Ishikawa (cell line): ENCODE results near the gene GRAMD4.

Source experiments
- CEBPB ChIP-seq: IDR thresholded peaks from 2 replicates; pipeline ENCODE4 v1.6.1; 2012
- CREB1 ChIP-seq: IDR thresholded peaks from 2 replicates; pipeline ENCODE4 v1.6.1; 2012; ENCODE audit warnings: low read depth
- EGR1 ChIP-seq: IDR thresholded peaks from 2 replicates; pipeline ENCODE4 v1.6.1; 2012
- EP300 ChIP-seq: IDR thresholded peaks from 2 replicates; pipeline ENCODE4 v1.6.1; 2012; ENCODE audit warnings: borderline replicate concordance
- FOXM1 ChIP-seq: IDR thresholded peaks from 2 replicates; pipeline ENCODE4 v1.6.1; 2012; ENCODE audit warnings: low read depth, borderline replicate concordance
- NFIC ChIP-seq: IDR thresholded peaks from 2 replicates; pipeline ENCODE4 v1.6.1; 2012
- RAD21 ChIP-seq: IDR thresholded peaks from 2 replicates; pipeline ENCODE4 v1.6.1; 2012; ENCODE audit warnings: low read depth
- TAF1 ChIP-seq: IDR thresholded peaks from 2 replicates; pipeline ENCODE4 v1.6.1; 2012; ENCODE audit warnings: low read depth, mild to moderate bottlenecking
- TCF12 ChIP-seq: IDR thresholded peaks from 2 replicates; pipeline ENCODE4 v1.6.1; 2012; ENCODE audit warnings: low read depth
- TEAD4 ChIP-seq: IDR thresholded peaks from 2 replicates; pipeline ENCODE4 v1.6.1; 2012
- YY1 ChIP-seq: IDR thresholded peaks from 2 replicates; pipeline ENCODE4 v1.6.1; 2012; ENCODE audit warnings: low read depth
- ZBTB7A ChIP-seq: IDR thresholded peaks from 2 replicates; pipeline ENCODE4 v1.6.1; 2012; ENCODE audit warnings: low read depth
- TF ChIP-seq, protein P1 (sequence below): IDR thresholded peaks from 2 replicates; pipeline ENCODE4 v1.6.1; 2012
- TF ChIP-seq, protein P2 (sequence below): IDR thresholded peaks from 2 replicates; pipeline ENCODE4 v1.6.1; 2012
- TF ChIP-seq, protein P3 (sequence below): IDR thresholded peaks from 2 replicates; pipeline ENCODE4 v1.6.1; 2012; ENCODE audit warnings: low read depth, mild to moderate bottlenecking

The GRAMD4 gene

DNA sequence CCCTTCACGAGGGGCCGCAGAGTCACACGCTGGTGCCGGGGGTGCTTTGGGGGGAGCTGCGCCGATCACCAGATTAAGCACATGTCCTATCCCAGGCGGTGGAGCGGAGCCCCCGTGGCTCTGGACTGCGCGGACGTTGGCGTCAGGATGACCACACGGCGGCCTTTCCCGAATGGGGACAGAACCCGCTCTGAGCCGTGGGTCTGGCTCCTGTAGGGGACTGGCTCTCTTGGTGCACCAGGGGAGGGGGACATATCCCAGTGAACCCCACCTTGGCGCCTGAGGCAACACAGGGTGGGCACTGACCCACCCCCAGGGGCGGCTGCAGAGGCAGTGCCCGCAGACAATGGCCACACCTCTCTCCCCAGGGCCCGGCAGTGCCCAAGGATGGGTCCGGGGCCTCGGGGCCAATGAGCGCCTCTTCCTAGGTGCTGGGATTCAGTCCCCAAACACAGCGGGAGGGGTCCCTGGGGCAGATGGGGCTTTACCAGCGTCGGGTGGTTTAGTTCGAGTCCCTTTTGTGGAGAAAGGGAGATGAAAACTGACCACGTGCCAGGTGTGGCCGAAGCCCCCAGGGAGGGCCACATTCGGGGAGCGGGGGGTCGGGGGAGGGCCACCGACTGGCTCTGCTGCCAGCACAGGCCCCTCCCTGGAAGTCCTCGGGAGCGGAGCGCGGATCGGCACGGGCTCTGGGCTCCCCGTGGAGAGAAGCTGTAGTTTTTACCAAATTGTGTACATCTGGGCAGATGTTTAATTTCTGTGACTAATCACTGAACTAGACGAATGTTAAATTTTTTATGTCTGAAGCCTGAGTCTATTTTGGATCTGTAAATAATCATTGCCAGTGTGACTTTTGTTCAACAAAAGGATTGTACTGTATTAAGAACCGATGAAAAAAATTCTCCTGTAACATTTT, 58.9 kb downstream of the GRAMD4 start:
- no peak for TF ChIP-seq TAF1
- no peak for TF ChIP-seq RAD21
- no peak for TF ChIP-seq YY1
- TF ChIP-seq, protein P1, sequence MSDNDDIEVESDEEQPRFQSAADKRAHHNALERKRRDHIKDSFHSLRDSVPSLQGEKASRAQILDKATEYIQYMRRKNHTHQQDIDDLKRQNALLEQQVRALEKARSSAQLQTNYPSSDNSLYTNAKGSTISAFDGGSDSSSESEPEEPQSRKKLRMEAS: no peak
- TF ChIP-seq EGR1: no peak
- no peak for TF ChIP-seq EP300
- TF ChIP-seq ZBTB7A: no peak
- TF ChIP-seq NFIC: no peak
- no peak for TF ChIP-seq TEAD4
- TF ChIP-seq, protein P2, sequence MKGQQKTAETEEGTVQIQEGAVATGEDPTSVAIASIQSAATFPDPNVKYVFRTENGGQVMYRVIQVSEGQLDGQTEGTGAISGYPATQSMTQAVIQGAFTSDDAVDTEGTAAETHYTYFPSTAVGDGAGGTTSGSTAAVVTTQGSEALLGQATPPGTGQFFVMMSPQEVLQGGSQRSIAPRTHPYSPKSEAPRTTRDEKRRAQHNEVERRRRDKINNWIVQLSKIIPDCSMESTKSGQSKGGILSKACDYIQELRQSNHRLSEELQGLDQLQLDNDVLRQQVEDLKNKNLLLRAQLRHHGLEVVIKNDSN: no peak
- TF ChIP-seq FOXM1: no peak
- TF ChIP-seq, protein P3, sequence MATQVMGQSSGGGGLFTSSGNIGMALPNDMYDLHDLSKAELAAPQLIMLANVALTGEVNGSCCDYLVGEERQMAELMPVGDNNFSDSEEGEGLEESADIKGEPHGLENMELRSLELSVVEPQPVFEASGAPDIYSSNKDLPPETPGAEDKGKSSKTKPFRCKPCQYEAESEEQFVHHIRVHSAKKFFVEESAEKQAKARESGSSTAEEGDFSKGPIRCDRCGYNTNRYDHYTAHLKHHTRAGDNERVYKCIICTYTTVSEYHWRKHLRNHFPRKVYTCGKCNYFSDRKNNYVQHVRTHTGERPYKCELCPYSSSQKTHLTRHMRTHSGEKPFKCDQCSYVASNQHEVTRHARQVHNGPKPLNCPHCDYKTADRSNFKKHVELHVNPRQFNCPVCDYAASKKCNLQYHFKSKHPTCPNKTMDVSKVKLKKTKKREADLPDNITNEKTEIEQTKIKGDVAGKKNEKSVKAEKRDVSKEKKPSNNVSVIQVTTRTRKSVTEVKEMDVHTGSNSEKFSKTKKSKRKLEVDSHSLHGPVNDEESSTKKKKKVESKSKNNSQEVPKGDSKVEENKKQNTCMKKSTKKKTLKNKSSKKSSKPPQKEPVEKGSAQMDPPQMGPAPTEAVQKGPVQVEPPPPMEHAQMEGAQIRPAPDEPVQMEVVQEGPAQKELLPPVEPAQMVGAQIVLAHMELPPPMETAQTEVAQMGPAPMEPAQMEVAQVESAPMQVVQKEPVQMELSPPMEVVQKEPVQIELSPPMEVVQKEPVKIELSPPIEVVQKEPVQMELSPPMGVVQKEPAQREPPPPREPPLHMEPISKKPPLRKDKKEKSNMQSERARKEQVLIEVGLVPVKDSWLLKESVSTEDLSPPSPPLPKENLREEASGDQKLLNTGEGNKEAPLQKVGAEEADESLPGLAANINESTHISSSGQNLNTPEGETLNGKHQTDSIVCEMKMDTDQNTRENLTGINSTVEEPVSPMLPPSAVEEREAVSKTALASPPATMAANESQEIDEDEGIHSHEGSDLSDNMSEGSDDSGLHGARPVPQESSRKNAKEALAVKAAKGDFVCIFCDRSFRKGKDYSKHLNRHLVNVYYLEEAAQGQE: no peak
- TF ChIP-seq CEBPB: no peak
- no peak for TF ChIP-seq TCF12
- no peak for TF ChIP-seq CREB1

DNA sequence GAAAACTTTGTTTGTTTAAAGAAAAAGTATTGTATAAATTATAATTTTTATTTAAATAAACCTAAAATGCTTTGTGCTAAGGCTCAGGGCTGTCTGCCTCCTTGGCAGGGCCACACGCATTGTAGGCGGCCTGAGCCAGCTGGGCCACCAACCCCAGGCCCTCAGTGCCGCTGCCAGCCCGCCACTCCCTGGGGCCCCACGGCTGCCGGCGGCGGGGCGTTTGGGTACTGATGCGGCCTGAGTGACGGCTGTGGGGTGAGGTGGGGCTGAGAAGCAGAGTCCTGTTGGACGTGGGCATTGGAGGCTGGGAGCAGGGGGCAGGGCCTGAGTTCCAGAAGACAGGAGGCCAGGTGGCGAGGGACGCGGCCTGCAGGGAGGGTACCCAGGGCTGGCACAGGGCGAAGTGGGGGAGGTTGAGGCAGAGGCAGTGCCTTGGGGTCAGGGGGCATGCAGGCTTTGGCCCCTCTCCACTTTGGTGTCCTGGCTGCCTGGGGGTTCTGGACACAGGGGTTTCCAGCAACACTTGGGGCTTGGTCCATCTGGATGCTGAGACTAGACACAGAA, 59.6 kb downstream of the GRAMD4 start:
- no peak for TF ChIP-seq ZBTB7A
- no peak for TF ChIP-seq EP300
- TF ChIP-seq NFIC: no peak
- TF ChIP-seq, protein P1: no peak
- TF ChIP-seq YY1: no peak
- TF ChIP-seq, protein P2: no peak
- no peak for TF ChIP-seq RAD21

DNA sequence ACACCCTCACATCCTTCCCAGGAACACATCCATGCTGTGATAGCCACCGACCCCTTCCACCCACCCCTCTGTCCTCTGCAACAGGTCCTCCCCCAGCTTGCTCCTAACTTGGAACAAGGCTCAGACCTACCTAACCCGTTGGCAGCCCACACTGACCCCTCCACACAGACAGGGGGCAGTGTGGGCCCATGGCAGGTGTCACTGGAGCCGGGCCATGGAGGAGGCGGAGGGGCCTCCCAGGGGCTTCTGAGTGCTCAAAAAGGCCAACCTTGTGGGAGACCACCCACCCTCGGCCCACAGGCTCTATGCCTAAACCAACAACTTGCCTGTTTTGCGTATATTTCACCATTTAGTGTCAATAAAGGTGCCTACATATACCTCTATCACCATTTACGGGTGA, 60.8 kb downstream of the GRAMD4 start:
- TF ChIP-seq RAD21: peak; percentile 60
- TF ChIP-seq, protein P2: no peak

DNA sequence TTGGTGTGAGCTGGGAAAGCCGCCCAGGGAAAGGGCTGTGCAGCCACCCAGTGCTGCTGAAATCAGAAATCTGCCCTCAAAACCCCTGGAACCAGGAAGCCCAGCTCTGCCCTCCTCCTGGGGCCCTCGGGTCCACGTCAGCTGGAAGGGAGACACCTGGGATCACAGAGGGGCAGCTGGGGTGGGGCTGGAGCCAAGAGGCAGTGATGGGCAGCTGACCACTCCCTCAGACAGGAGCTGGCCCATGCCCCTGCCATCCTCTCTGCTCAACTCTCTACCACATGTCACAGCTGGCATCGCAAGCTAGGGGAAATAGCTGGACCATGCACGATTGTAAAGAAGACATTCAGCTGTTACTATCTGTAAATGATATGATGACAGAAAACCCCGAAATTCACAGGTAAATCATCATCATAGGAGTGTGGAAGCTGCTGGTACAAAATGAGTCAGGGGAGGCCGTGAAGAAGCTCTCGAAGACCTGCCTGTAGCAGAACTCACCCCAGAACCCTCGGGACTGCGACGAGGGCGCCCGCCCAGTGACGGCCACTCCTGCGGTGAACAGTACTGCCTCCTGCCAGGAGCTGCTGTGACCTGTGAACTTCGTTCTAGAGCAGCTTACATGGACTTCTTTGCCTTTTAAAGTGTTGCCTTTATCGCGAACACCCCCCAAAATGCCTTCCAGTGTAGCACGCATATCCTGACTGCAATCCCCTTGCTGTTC, 62.0 kb downstream of the GRAMD4 start:
- no peak for TF ChIP-seq ZBTB7A
- no peak for TF ChIP-seq YY1
- no peak for TF ChIP-seq TAF1
- TF ChIP-seq NFIC: no peak
- TF ChIP-seq, protein P1: no peak
- no peak for TF ChIP-seq RAD21
- TF ChIP-seq EP300: no peak
- TF ChIP-seq, protein P2: no peak
- no peak for TF ChIP-seq CREB1
- TF ChIP-seq CEBPB: no peak
- no peak for TF ChIP-seq EGR1
- no peak for TF ChIP-seq TCF12
- TF ChIP-seq, protein P3: no peak
- TF ChIP-seq FOXM1: no peak
- TF ChIP-seq TEAD4: no peak
